Activated naive CD8-positive, alpha-beta T cell treated with anti-CD3 and anti-CD28 coated beads, Interleukin-2, amount 50 U/mL, for 24 hours (primary cell): ENCODE measurements around the gene PRSS27.

ENCODE experiments used
- ATAC-seq: fragments of 150-1000 bp; cut with Tn5 transposase; one replicate; pipeline ENCODE4 v1.10.0; 2021
- DNase-seq: peaks from one replicate; pipeline ENCODE4 v3.0.0; 2021
- H3K27ac Mint-ChIP-seq: one replicate; pipeline ENCODE4 v1.8.0; 2021; ENCODE audit warnings: mild to moderate bottlenecking, mixed read lengths
- H3K27me3 Mint-ChIP-seq: one replicate; pipeline ENCODE4 v1.8.0; 2021; ENCODE audit warnings: mixed read lengths
- H3K36me3 Mint-ChIP-seq: one replicate; pipeline ENCODE4 v1.8.0; 2021; ENCODE audit warnings: low read depth, mixed read lengths
- H3K4me1 Mint-ChIP-seq: one replicate; pipeline ENCODE4 v1.8.0; 2021; ENCODE audit warnings: mixed read lengths
- H3K4me3 Mint-ChIP-seq: one replicate; pipeline ENCODE4 v1.8.0; 2021; ENCODE audit warnings: mild to moderate bottlenecking, moderate library complexity, mixed read lengths
- H3K9me3 Mint-ChIP-seq: one replicate; pipeline ENCODE4 v1.8.0; 2021; ENCODE audit warnings: mixed read lengths

Gene PRSS27

DNA sequence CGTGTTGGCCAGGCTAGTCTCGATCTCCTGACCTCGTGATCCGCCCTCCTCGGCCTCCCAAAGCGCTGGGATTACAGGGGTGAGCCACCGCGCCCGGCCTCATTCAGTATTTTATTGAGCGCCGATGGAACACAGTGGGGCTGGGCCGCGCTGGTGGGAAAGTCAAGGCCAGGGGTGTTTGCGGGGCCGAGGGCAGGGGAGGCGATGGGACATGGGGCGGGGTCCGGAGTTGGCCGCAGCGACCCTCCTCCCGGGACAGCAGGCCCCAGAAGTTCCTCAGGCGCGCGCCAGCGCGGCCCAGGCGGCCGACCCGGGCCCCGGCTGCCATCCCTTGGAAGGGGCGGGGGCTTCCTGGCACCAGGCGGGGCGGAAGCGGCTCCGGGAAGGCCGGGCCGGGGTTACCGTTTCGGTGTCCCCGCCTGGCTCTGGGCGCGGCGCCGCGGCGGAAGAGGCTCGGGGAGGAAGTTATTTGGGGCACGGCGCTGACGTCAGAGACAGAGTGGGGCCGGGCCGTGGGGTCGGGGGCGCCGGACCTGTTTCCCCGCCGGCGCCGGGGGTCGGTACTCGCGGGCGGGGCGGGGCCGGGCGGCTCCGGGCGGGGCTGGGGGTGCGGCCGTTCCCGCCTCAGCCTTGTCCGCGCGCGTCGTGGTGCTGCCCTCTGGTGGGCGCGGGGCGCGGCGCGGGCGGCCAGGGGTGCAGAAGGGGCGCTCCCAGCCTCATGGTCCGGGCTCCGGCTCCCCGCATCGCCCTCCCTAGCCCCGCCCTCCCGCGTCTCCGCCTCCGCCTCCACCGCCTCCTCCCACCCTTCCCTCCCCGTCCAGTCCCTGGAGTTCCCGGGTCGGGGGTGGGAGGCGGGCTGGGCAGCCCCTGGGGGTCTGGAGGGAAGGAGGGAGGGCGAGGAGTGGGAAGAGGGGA lies 952 bp upstream of the PRSS27 start:
- DNase-seq (peak; percentile 90), ATAC-seq (peak; percentile 91)
- Mint-ChIP-seq H3K27ac (peak overlapping the region; percentile 73), H3K4me1 (peaks cover 3% of the 10 kb centered on the region), H3K4me3 (peak overlapping the region; percentile 80), H3K27me3 (peaks cover 6% of the 10 kb centered on the region), H3K9me3 (no peaks in the 10 kb centered on the region), H3K36me3 (no peaks in the 10 kb centered on the region)

DNA sequence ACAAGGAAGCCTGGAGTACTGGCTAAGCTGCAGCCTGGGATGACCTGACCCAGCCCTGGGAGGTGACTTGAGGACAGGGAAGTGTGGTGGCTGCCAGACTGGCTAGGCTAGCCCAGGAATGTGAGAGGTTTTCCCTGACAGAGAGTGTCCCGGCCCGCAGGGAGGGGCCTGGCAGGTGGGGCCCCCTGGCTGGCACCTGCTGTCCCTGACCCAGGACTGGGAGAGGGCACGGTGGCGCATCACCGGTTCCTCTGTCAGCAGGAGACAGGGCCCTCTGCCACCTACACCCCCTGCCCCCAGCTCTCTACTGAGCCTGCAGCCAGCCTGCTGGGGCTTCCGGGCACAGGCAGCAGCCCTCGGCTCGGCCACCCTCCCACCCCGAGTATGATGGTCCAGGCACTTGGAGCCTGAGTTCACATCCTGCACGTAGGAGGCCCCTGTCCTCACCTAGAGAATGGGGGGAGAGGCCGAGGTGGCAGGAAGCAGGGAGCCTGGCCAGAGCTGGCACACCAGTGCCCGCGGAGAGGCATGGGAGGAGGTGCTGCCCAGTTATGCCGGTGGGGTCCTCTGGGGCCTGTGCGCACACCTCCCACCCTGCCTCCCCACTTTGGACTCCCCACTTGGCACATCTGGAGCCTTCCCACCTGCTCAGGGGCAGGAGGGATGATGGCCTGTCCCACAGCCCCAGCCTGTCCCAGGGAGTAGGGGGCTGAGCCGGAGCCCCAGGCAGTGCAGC lies 528 bp downstream of the PRSS27 start:
- DNase-seq, result no peak
- Mint-ChIP-seq H3K4me3 (no peak overlapping the region), H3K36me3 (no peaks in the 10 kb centered on the region)

DNA sequence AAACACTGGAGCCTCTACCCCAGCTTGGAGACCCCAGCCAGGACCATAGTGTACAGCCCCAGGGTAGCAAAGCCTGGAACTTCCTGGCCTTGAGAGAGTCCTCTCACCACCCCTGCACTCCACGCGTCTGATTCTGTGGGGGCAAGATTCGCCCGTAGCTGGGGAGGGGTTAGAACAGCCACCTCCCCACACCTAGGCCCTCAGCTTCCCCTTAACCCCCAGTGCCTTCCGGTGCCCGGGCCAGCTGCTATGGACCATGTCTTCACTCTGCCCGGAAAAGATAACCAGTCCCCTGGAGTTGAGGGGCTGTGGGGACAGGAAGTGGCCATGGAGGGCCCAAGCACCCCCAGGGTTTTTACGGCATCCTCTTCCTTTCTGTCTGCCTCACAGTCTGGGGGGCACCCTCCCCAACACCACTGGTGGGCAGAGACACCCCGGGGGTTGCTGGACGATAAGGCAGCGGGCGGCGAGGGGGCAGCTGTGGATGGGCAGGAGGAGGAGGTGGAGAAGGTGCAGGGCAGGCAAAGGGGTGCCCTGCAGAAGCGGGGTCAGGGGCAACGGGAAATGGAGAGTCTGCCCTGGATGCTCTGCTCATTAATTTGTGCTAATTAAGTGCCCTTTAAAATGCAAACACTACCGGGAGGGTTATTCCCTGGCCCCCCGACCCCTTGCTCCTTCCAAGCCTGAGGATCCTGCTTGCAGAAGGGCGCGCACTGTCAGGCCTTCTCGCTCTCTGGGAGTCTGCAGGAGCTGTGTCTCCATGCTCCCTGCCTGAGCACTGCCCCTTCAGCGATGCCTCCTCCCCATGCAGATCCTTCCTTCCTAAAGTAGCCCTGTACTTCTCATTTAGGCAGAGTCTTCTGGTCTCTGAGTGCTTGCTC lies 2.4 kb downstream of the PRSS27 start:
- DNase-seq (no peak), ATAC-seq (no peak)
- no peaks in the 10 kb centered on the region for H3K36me3 Mint-ChIP-seq
- H3K4me3 Mint-ChIP-seq, result no peak overlapping the region
- no peak overlapping the region for H3K27ac Mint-ChIP-seq
- no peaks in the 10 kb centered on the region for H3K9me3 Mint-ChIP-seq
- H3K27me3 Mint-ChIP-seq, result peaks cover 6% of the 10 kb centered on the region
- H3K4me1 Mint-ChIP-seq, result peaks cover 7% of the 10 kb centered on the region

More for the DNA sequence above, 528 bp downstream of the PRSS27 start:
- no peaks in the 10 kb centered on the region for H3K9me3 Mint-ChIP-seq
- H3K27ac Mint-ChIP-seq, result no peak overlapping the region
- no peak for ATAC-seq
- H3K27me3 Mint-ChIP-seq, result peaks cover 8% of the 10 kb centered on the region
- H3K4me1 Mint-ChIP-seq, result peaks cover 7% of the 10 kb centered on the region

DNA sequence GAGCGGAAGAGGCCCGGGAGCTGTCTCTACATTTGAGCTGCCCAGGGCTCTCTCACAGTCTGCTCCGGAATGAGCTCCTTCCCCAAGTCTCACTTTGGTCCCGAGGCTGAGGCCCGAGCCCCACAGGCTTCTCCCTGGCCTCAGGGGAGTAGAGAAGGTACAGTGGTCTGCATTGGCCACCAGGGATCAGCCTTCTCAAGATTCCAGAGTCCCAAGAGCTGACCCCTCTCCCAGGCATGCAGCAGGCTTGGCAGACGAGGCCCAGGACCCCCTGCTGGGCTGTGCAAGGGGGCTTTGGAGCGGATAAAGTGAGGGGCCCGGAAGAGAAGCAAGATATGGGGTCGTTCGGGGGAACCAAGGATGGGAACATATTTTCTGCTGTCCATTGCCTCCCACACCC lies 3.1 kb downstream of the PRSS27 start:
- Mint-ChIP-seq H3K27ac (no peak overlapping the region), H3K27me3 (peaks cover 6% of the 10 kb centered on the region), H3K4me1 (peaks cover 7% of the 10 kb centered on the region), H3K36me3 (no peaks in the 10 kb centered on the region), H3K4me3 (no peak overlapping the region), H3K9me3 (no peaks in the 10 kb centered on the region)
- ATAC-seq, result no peak
- DNase-seq, result no peak

DNA sequence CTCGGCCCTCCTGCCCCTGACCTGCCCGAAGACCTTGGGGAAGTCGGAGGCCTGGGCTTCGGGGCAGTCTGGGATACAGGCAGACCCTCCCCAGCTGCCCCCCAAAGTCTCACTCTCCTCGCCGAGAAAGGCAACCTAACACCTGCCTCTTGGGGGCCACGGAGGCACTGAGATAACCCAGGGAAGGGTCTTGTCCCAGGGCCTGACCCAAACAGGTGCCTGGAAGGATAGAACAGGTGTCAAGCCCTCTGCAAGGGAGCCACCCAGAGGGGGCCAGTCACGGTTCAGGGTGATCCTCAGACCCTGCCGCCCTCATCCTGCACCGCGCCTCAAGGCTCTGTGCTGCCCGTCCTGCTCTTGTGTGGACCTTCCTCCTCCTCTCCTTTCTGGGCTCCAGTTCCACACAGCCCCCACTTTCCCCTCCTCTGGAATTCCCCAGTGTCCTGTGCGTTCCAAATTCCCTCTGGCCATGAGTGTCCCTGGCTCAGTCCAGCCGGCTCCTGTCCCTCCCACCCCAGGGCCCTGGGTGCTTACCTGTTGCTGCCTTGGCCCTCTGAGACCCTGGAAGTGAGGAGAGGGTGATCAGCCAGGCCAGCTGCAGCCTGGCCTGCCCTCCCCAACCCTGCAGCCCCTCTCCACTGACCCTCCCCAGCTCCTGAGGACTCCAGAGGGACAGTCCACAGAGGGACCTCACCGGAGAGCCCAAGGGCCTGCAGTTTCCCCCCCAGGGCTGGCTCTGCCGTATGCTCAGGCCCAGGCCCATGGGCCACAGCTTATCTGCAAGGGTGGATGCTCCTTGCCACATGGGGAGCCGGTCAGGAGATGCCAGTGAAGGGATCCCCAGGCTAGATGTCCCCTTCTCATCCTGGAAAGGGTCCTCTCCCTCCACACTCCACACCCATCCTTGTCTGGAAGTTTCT lies 3.8 kb downstream of the PRSS27 start:
- peaks cover 4% of the 10 kb centered on the region for H3K4me1 Mint-ChIP-seq
- ATAC-seq, result no peak

DNA sequence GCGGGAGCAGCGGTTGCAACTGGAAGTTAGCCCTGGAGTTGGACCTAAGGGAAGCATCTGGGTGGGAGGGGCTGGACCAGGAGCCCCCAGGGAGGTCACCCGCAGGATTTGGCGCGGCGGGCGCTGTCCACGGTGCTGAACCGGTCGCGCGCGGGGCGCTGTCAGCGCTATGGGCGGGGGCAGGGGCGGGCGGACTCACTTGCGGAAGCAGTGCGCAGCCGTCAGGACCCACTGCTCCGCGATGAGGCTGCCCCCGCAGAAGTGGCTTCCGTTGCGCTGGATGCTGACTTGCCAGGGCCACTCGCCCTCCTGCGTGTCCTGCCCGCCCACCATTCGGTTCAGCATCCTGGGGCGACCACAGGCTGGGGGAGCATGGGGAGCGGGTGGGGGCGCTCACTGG lies 4.5 kb downstream of the PRSS27 start:
- DNase-seq (peak; percentile 82), ATAC-seq (peak; percentile 67)
- Mint-ChIP-seq H3K36me3 (no peaks in the 10 kb centered on the region), H3K9me3 (no peaks in the 10 kb centered on the region), H3K4me3 (no peak overlapping the region), H3K27ac (no peak overlapping the region), H3K4me1 (peaks cover 4% of the 10 kb centered on the region), H3K27me3 (peaks cover 6% of the 10 kb centered on the region)

More for the DNA sequence above, 3.8 kb downstream of the PRSS27 start:
- H3K36me3 Mint-ChIP-seq, result no peaks in the 10 kb centered on the region
- no peak overlapping the region for H3K27ac Mint-ChIP-seq
- peaks cover 6% of the 10 kb centered on the region for H3K27me3 Mint-ChIP-seq
- H3K9me3 Mint-ChIP-seq, result no peaks in the 10 kb centered on the region
- H3K4me3 Mint-ChIP-seq, result no peak overlapping the region
- DNase-seq, result no peak

DNA sequence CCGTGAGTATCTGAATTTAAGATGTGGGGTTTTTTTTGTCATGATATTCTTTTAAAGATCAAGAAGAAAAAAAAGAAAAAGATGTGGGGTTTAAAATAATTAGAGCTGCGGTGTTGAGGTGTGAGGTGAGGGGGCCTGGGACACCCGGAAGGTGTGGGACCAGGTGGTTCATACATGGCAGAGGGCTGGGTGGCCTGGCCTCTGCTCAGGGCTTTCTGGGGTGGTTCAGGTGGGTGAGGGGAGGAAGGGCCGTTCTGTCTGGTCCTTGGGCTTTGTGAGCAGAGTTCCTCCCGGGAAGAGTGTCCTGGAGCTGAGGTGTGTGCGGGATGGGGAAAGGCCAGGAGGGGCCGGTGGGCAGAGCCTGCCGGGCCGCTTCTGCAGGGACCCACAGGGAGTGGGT lies 5.0 kb downstream of the PRSS27 start:
- no peak overlapping the region for H3K4me3 Mint-ChIP-seq
- H3K4me1 Mint-ChIP-seq, result peaks cover 4% of the 10 kb centered on the region
- H3K36me3 Mint-ChIP-seq, result no peaks in the 10 kb centered on the region
- no peak for DNase-seq
- peaks cover 6% of the 10 kb centered on the region for H3K27me3 Mint-ChIP-seq
- H3K9me3 Mint-ChIP-seq, result no peaks in the 10 kb centered on the region
- no peak for ATAC-seq
- H3K27ac Mint-ChIP-seq, result no peak overlapping the region

DNA sequence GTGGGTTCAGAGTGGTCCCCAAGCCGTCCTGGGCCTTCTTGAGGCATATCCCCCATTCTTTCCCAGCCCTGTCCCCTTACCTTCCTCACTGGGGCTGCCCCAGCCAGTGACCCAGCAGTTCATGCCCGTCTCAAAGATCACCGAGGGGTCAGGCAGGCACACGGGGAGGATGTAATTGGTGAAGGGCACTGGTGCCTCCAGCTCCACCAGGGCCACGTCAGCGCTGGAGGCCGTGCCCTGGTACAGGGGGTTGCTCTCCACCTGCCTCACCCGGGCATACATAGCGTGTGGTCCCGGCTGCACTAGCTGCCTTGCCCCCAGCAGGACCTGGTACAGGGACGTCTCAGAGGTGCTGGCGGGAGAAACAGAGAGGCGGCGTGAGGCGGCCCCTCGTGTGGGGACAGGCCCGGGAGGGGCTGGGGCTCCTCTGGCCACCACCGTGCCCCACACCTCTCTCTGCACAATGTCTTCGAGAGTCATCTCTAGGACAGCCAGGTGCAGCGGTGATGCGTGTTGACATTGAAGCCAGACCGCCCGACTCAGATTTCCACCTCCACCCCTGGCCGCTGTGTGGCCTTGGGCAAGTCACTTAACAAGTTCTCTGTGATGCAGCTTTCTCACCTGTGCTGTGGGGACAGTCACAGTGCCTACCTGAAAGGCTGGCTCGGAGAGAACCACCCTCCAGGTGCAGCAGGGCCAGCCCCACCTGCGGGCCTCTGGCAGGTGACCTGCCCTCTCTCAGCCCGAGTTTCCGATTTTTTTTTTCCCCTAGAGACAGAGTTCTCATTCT lies 5.8 kb downstream of the PRSS27 start:
- ATAC-seq, result no peak
- no peaks in the 10 kb centered on the region for H3K9me3 Mint-ChIP-seq
- H3K27ac Mint-ChIP-seq, result no peak overlapping the region

DNA sequence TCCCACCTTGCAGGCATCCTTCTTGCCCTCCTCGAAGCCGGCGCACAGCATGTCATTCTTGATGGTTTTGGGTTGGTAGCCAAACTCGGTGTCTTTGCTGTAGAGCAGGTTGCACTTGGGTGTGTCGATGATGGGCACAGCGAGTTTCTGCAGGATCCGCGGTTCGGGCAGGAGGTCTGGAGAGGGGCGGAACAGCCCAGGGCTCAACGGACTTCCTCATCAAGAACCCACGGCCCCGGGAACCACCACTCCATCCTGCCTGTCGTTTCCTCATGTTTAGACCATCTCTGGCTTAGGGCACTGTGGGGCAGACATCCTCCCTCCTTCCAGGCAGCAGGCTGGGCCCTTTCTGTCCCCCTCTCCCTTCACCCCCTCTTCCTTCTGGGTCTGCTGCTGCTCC lies 6.5 kb downstream of the PRSS27 start:
- no peak for DNase-seq
- peaks cover 4% of the 10 kb centered on the region for H3K4me1 Mint-ChIP-seq
- no peak overlapping the region for H3K27ac Mint-ChIP-seq

More for the DNA sequence above, 5.8 kb downstream of the PRSS27 start:
- Mint-ChIP-seq H3K36me3 (no peaks in the 10 kb centered on the region), H3K4me1 (peaks cover 4% of the 10 kb centered on the region), H3K27me3 (peaks cover 6% of the 10 kb centered on the region), H3K4me3 (no peak overlapping the region)
- DNase-seq, result no peak

DNA sequence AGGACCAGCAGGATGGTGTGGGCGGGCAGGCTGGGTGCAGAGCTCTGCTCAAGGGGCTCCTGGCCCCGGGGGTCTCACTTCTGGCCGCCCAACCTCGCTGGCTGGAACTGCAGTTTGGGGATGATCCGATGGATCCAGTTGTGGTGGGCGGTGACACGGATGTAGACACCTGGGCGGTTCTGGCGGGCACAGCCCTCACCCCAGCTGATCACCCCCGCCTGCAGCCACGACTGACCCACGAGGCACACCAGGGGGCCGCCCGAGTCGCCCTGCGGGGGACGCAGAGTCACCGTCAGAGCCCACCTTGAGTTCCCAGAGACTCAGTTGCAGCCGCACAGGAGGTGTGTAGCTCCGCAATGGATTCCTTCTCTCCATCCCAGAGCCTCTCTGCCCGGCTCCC lies 7.5 kb downstream of the PRSS27 start:
- peaks cover 6% of the 10 kb centered on the region for H3K36me3 Mint-ChIP-seq
- no peak for ATAC-seq
- H3K27ac Mint-ChIP-seq, result no peak overlapping the region

More for the DNA sequence above, 6.5 kb downstream of the PRSS27 start:
- Mint-ChIP-seq H3K9me3 (no peaks in the 10 kb centered on the region), H3K36me3 (peaks cover under 1% of the 10 kb centered on the region), H3K4me3 (no peak overlapping the region), H3K27me3 (peaks cover 6% of the 10 kb centered on the region)
- ATAC-seq, result no peak

DNA sequence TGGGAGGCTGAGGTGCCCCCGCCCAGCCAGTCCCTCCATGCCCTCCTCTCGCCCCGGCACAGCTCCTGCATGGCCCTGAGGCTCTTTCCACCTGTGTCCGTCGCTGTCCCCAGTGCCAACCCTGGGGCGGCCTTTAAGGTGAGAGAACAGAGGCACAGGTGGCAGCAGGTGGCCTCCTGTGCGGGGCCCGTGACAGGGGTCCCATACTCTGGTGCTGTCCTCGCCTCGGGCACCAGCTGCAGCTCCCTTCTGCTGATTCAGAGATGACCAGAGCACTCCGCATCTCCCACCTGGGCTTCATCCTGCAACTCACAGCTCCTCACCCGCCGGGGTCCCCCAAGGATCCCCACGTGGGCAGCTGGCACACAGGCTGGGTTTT lies 8.0 kb downstream of the PRSS27 start:
- no peak overlapping the region for H3K4me3 Mint-ChIP-seq
- H3K9me3 Mint-ChIP-seq, result no peaks in the 10 kb centered on the region
- peaks cover 8% of the 10 kb centered on the region for H3K36me3 Mint-ChIP-seq
- ATAC-seq (no peak), DNase-seq (no peak)
- peaks cover 6% of the 10 kb centered on the region for H3K27me3 Mint-ChIP-seq
- peaks cover 4% of the 10 kb centered on the region for H3K4me1 Mint-ChIP-seq
- H3K27ac Mint-ChIP-seq, result no peak overlapping the region

More for the DNA sequence above, 7.5 kb downstream of the PRSS27 start:
- DNase-seq, result no peak
- no peaks in the 10 kb centered on the region for H3K9me3 Mint-ChIP-seq
- H3K4me1 Mint-ChIP-seq, result peaks cover 4% of the 10 kb centered on the region
- H3K4me3 Mint-ChIP-seq, result no peak overlapping the region
- peaks cover 6% of the 10 kb centered on the region for H3K27me3 Mint-ChIP-seq

DNA sequence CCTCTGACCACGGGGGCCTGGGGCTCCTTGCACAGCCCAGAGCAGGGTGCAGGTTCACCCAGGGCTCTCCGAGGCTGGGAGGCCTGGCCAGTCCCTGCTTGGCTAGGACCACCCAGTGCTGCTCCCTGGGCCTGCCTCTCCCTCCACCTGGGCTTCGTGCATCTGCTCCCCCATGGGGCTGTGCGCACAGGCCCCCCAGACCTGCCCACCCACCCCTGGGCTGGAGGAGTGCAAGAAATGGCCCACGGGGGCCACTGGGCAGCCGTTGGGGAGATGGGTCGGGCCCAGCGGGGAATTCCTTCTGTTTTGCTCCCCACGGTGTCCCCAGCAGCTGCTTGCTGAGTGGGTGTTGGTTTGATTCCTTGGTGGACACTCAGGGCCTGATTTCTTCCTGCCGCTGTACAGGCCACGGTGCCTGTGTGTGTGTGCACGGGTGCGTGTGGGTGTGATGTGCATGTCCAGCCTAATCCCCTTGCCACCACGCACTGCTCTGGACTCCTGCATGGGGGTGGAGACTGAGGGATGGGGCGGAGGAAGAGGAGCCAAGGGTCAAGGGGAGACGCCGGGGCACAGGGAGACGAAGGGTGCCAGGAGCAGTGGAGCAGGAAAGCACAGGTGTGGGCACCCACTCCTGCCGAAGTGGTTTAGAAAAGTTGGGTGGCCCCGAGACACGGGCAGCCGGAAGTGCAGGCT lies 8.5 kb downstream of the PRSS27 start:
- peaks cover 8% of the 10 kb centered on the region for H3K36me3 Mint-ChIP-seq
- no peak for DNase-seq
- no peak overlapping the region for H3K4me3 Mint-ChIP-seq
- peaks cover 4% of the 10 kb centered on the region for H3K4me1 Mint-ChIP-seq
- H3K27me3 Mint-ChIP-seq, result peaks cover 6% of the 10 kb centered on the region
- H3K27ac Mint-ChIP-seq, result no peak overlapping the region
- no peak for ATAC-seq
- H3K9me3 Mint-ChIP-seq, result no peaks in the 10 kb centered on the region
